ENCODE data around the gene TOB2.

DNA sequence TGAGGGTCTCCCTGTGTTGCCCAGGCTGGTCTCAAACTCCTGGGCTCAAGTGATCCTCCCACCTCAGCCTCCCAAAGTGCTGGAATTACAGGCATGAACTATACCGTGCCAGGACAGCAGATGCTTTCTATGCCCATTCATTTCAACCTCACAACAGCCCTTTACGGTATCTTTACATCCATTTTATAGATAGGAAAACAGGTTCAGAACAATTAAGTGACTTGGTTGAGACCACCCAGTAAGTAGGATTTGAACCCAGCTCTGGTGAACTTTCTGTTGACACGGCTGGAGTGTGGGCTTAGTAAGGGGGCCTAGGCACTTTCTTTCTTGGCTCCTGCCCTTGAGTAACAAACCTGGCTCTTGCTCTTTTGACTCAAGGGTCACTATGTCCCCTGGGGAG is 39.2 kb downstream of the TOB2 start:
- TF ChIP-seq, protein P1, sequence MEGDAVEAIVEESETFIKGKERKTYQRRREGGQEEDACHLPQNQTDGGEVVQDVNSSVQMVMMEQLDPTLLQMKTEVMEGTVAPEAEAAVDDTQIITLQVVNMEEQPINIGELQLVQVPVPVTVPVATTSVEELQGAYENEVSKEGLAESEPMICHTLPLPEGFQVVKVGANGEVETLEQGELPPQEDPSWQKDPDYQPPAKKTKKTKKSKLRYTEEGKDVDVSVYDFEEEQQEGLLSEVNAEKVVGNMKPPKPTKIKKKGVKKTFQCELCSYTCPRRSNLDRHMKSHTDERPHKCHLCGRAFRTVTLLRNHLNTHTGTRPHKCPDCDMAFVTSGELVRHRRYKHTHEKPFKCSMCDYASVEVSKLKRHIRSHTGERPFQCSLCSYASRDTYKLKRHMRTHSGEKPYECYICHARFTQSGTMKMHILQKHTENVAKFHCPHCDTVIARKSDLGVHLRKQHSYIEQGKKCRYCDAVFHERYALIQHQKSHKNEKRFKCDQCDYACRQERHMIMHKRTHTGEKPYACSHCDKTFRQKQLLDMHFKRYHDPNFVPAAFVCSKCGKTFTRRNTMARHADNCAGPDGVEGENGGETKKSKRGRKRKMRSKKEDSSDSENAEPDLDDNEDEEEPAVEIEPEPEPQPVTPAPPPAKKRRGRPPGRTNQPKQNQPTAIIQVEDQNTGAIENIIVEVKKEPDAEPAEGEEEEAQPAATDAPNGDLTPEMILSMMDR (IDR thresholded peaks at IDR 0.05; ENCODE audit: insufficient read depth, low read length), result no peak
- TF ChIP-seq, protein P2, sequence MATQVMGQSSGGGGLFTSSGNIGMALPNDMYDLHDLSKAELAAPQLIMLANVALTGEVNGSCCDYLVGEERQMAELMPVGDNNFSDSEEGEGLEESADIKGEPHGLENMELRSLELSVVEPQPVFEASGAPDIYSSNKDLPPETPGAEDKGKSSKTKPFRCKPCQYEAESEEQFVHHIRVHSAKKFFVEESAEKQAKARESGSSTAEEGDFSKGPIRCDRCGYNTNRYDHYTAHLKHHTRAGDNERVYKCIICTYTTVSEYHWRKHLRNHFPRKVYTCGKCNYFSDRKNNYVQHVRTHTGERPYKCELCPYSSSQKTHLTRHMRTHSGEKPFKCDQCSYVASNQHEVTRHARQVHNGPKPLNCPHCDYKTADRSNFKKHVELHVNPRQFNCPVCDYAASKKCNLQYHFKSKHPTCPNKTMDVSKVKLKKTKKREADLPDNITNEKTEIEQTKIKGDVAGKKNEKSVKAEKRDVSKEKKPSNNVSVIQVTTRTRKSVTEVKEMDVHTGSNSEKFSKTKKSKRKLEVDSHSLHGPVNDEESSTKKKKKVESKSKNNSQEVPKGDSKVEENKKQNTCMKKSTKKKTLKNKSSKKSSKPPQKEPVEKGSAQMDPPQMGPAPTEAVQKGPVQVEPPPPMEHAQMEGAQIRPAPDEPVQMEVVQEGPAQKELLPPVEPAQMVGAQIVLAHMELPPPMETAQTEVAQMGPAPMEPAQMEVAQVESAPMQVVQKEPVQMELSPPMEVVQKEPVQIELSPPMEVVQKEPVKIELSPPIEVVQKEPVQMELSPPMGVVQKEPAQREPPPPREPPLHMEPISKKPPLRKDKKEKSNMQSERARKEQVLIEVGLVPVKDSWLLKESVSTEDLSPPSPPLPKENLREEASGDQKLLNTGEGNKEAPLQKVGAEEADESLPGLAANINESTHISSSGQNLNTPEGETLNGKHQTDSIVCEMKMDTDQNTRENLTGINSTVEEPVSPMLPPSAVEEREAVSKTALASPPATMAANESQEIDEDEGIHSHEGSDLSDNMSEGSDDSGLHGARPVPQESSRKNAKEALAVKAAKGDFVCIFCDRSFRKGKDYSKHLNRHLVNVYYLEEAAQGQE (IDR thresholded peaks at IDR 0.05; ENCODE audit: insufficient replicate concordance, low read depth), result no peak
- TF ChIP-seq POLR2AphosphoS5 (IDR thresholded peaks at IDR 0.05; ENCODE audit: low read depth) (no peak), GABPA (IDR thresholded peaks at IDR 0.05; ENCODE audit: low read depth) (no peak)
